BLaER1 treated with 17β-estradiol and CSF1 and Interleukin-3, amounts not matched to agents 10 nM and 100 nM (cell line): ENCODE results near the gene HGD.

ENCODE experiments used
- H3K27ac ChIP-seq, 11 experiments: shearing (Covaris generic); formaldehyde crosslinking; 2 replicates each; pipeline ENCODE4 v1.8.1; 2022
- H3K27me3 ChIP-seq, 11 experiments: shearing (Covaris generic); formaldehyde crosslinking; 2 replicates each; pipeline ENCODE4 v1.8.1; 2022
- H3K36me3 ChIP-seq, 11 experiments: shearing (Covaris generic); formaldehyde crosslinking; 2 replicates each; pipeline ENCODE4 v1.8.1; 2022
- H3K4me1 ChIP-seq, 10 experiments: shearing (Covaris generic); formaldehyde crosslinking; 2 replicates each; pipeline ENCODE4 v1.8.1; 2022
- H3K4me2 ChIP-seq, 11 experiments: shearing (Covaris generic); formaldehyde crosslinking; 2 replicates each; pipeline ENCODE4 v1.8.1; 2022
- H3K4me3 ChIP-seq, 10 experiments: shearing (Covaris generic); formaldehyde crosslinking; 2 replicates each; pipeline ENCODE4 v1.8.1; 2022
- H3K9ac ChIP-seq, 11 experiments: shearing (Covaris generic); formaldehyde crosslinking; 2 replicates each; pipeline ENCODE4 v1.8.1; 2022
- H3K9me3 ChIP-seq, 11 experiments: shearing (Covaris generic); formaldehyde crosslinking; replicated peaks in 1 of 11; 2 replicates each; pipeline ENCODE4 v1.8.1; 2022
- H4K20me1 ChIP-seq, 11 experiments: shearing (Covaris generic); formaldehyde crosslinking; 2 replicates each; pipeline ENCODE4 v1.8.1; 2022
- Cebpa-rat ChIP-seq, 11 experiments: shearing (Covaris generic); IDR thresholded peaks; 2 replicates each; pipeline ENCODE4 v1.8.1; 2022

HGD gene

GRCh38 chr3:120596853-120597223 is 85.2 kb downstream of the HGD start:
- peaks cover 3 to 42% (median 27%) of the 10 kb centered on the region in 11 experiments; a peak in 15 of 22 replicates for H4K20me1 ChIP-seq
- peak overlapping the region; percentile 67 to 93 (median 82) for H3K4me3 ChIP-seq
- no peak for TF ChIP-seq Cebpa-rat (IDR thresholded peaks at IDR 0.05)
- H3K27ac ChIP-seq = peak overlapping the region; percentile 89 to 99 (median 96)
- H3K9me3 ChIP-seq = no peaks in the 10 kb centered on the region
- no peaks in the 10 kb centered on the region for H3K27me3 ChIP-seq
- peak overlapping the region; percentile 72 to 97 (median 85) for H3K4me2 ChIP-seq
- peaks cover 23 to 34% (median 28%) of the 10 kb centered on the region in 10 experiments for H3K4me1 ChIP-seq
- H3K9ac ChIP-seq = peak overlapping the region; percentile 90 to 99 (median 97)
- peaks cover 41 to 47% (median 44%) of the 10 kb centered on the region in 11 experiments for H3K36me3 ChIP-seq

GRCh38 chr3:120596116-120596852 is 85.8 kb downstream of the HGD start, which contains the start of gene NDUFB4:
NDUFB4 (plus strand) TSS chr3:120596336; CDS start chr3:120596360, 24 bp downstream.
- Histone ChIP-seq H3K4me3 (peak within 1 kb of the TSS; percentile 67 to 93 (median 82)), H3K4me1 (peaks cover 23 to 34% (median 28%) of the 10 kb centered on the region in 10 experiments), H3K9me3 (no peaks in the 10 kb centered on the region), H3K36me3 (peaks cover 36 to 42% (median 39%) of the 10 kb centered on the region in 11 experiments), H3K9ac (peak within 1 kb of the TSS; percentile 90 to 99 (median 97)), H3K27me3 (no peaks in the 10 kb centered on the region), H3K4me2 (peak within 1 kb of the TSS; percentile 72 to 97 (median 85)), H4K20me1 (peaks cover 0 to 39% (median 22%) of the 10 kb centered on the region in 11 experiments; a peak in 13 of 22 replicates), H3K27ac (peak within 1 kb of the TSS; percentile 89 to 99 (median 96))
- TF ChIP-seq Cebpa-rat (IDR thresholded peaks at IDR 0.05) = no peak

- Histone ChIP-seq H3K36me3 (peaks cover 30 to 36% (median 34%) of the 10 kb centered on the region in 11 experiments), H3K4me1 (peaks cover 23 to 34% (median 28%) of the 10 kb centered on the region in 10 experiments), H3K4me3 (peak overlapping the region; percentile 67 to 93 (median 82)), H3K4me2 (peak overlapping the region; percentile 47 to 97 (median 72)), H3K27me3 (no peaks in the 10 kb centered on the region), H4K20me1 (peaks cover 0 to 35% (median 17%) of the 10 kb centered on the region in 11 experiments; a peak in 12 of 22 replicates), H3K9me3 (no peaks in the 10 kb centered on the region), H3K9ac (peak overlapping the region; percentile 90 to 99 (median 97)), H3K27ac (peak overlapping the region in 10 of 11 experiments; percentile 89 to 99 (median 96); a peak in 20 of 22 replicates)
- no peak for TF ChIP-seq Cebpa-rat (IDR thresholded peaks at IDR 0.05)
Observed at GRCh38 chr3:120595788-120596115, 86.3 kb downstream of the HGD start.

- H3K27ac ChIP-seq = no peak overlapping the region
- no peaks in the 10 kb centered on the region for H3K27me3 ChIP-seq
- H4K20me1 ChIP-seq = no peaks in the 10 kb centered on the region
- no peak overlapping the region for H3K4me2 ChIP-seq
- H3K9me3 ChIP-seq = peaks cover 0 to 5% (median 0%) of the 10 kb centered on the region in 11 experiments; a peak in 1 of 22 replicates
- no peak for TF ChIP-seq Cebpa-rat (IDR thresholded peaks at IDR 0.05)
- H3K9ac ChIP-seq = no peak overlapping the region
- H3K4me1 ChIP-seq = no peaks in the 10 kb centered on the region
- H3K36me3 ChIP-seq = no peaks in the 10 kb centered on the region
- no peak overlapping the region for H3K4me3 ChIP-seq
Observed at GRCh38 chr3:120587332-120587975, 94.6 kb downstream of the HGD start.
